Endodermal cell (in vitro differentiated cells): Measurements from ENCODE around the gene TRAPPC1. TPM values are rescaled to one million over a fixed set of nuclear protein-coding genes. Genes with fewer than 3 reads are reported as not detected.

Source experiments
- DNase-seq: peaks from one replicate; pipeline ENCODE4 v3.0.0-alpha.2; 2017
- H3K27ac ChIP-seq: 2 replicates; pipeline ENCODE4 v1.5.1; 2013; ENCODE audit warnings: mild to moderate bottlenecking, low read depth, low read length, moderate library complexity
- H3K27me3 ChIP-seq: 2 replicates; pipeline ENCODE4 v1.6.1; 2013; ENCODE audit warnings: mild to moderate bottlenecking, low read length, moderate library complexity; ENCODE audit not compliant: insufficient read depth, control insufficient read depth, poor library complexity, severe bottlenecking
- H3K36me3 ChIP-seq: 2 replicates; pipeline ENCODE4 v1.7.0; 2013; ENCODE audit warnings: mild to moderate bottlenecking, low read length, moderate library complexity; ENCODE audit not compliant: control insufficient read depth, insufficient read depth
- H3K4me1 ChIP-seq: one replicate; pipeline ENCODE4 v1.7.0; 2013; ENCODE audit warnings: low read length; ENCODE audit not compliant: control insufficient read depth, insufficient read depth
- H3K4me3 ChIP-seq: 2 replicates; pipeline ENCODE4 v1.5.1; 2013; ENCODE audit warnings: mild to moderate bottlenecking, low read length, moderate library complexity
- H3K9ac ChIP-seq: 2 replicates; pipeline ENCODE4 v1.6.1; 2013; ENCODE audit warnings: mild to moderate bottlenecking, low read length, moderate library complexity; ENCODE audit not compliant: poor library complexity, severe bottlenecking; ENCODE audit errors: extremely low read depth
- H3K9me3 ChIP-seq: 2 replicates; pipeline ENCODE4 v1.6.1; 2013; ENCODE audit warnings: mild to moderate bottlenecking, low read length, moderate library complexity; ENCODE audit not compliant: control insufficient read depth
- H3K27ac Mint-ChIP-seq: 2 replicates; pipeline ENCODE4 v1.8.0; 2020; ENCODE audit warnings: mixed read lengths
- H3K27me3 Mint-ChIP-seq: 2 replicates; pipeline ENCODE4 v1.8.0; 2021; ENCODE audit warnings: mild to moderate bottlenecking, mixed read lengths; ENCODE audit not compliant: insufficient read depth
- H3K36me3 Mint-ChIP-seq: 2 replicates; pipeline ENCODE4 v1.8.0; 2020; ENCODE audit warnings: low read depth, mixed read lengths
- H3K4me1 Mint-ChIP-seq: 2 replicates; pipeline ENCODE4 v1.8.0; 2020; ENCODE audit warnings: mixed read lengths
- H3K4me3 Mint-ChIP-seq: 2 replicates; pipeline ENCODE4 v1.8.0; 2020; ENCODE audit warnings: mild to moderate bottlenecking, moderate library complexity, mixed read lengths
- H3K9me3 Mint-ChIP-seq: 2 replicates; pipeline ENCODE4 v1.8.0; 2020; ENCODE audit warnings: mild to moderate bottlenecking, mixed read lengths
- WGBS, 2 experiments: methylation state at CpG; one replicate each; pipeline versions ENCODE4 v1.1.5 to v1.1.7; 2013; ENCODE audit warnings: missing lambda C conversion rate in 2 of 2, mixed read lengths in 1 of 2; ENCODE audit not compliant: insufficient coverage in 1 of 2, insufficient read length in 1 of 2; 5-methylcytosine and 5-hydroxymethylcytosine counted together
- total RNA-seq, 2 donors: library from RNA; stranded (reverse); fragmentation: NEBNext Ultra II Directional in 1 of 2; extraction: Animal tissue kit (Norgen Biotek cat#: 25700) in 1 of 2; gene quantifications; 2 replicates in 1 of 2; 3 replicates in 1 of 2; pipeline ENCODE4 v1.2.1, GENCODE V29; 2021
- TF ChIP-seq, protein P1 (sequence below): fragments of 200-600 bp; sonication (generic); conservative IDR thresholded peaks from 2 replicates; pipeline ENCODE4 v1.5.0; 2021; ENCODE audit warnings: antibody characterized with exemption, mild to moderate bottlenecking

The TRAPPC1 gene
- total RNA-seq, 2 donors from 2014 or later, result 150 to 170 TPM

DNA sequence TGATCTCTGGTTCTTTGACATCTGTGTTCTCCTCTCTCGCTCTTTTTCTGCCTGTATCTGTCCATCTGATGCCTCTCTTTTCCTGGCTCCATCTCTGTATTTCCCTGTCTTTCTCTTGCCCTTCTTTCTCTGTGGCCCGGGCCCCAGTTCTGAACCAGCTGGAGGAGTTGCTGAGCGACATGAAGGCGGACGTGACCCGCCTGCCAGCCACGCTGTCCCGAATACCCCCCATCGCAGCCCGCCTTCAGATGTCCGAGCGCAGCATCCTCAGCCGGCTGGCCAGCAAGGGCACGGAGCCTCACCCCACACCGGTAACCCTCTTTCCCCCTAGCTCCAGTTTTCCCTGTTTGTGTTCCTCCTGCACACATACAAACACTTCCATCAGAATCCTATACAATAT, 21.5 kb downstream of the TRAPPC1 start:
- Histone ChIP-seq H3K36me3 (peaks cover 46% of the 10 kb centered on the region), H3K27me3 (no peaks in the 10 kb centered on the region), H3K4me1 (no peaks in the 10 kb centered on the region), H3K9ac (no peak overlapping the region), H3K27ac (no peak overlapping the region), H3K4me3 (no peak overlapping the region), H3K9me3 (no peaks in the 10 kb centered on the region)
- Mint-ChIP-seq H3K4me3 (no peak overlapping the region), H3K36me3 (peaks cover 46% of the 10 kb centered on the region), H3K9me3 (no peaks in the 10 kb centered on the region), H3K4me1 (peaks cover 3% of the 10 kb centered on the region), H3K27me3 (peaks cover 12% of the 10 kb centered on the region), H3K27ac (no peak overlapping the region)
- DNase-seq, result no peak
- 98 to 99% methylated on average over 14 to 15 of the region's 15 CpGs for WGBS, 2 experiments
- TF ChIP-seq, protein P1, sequence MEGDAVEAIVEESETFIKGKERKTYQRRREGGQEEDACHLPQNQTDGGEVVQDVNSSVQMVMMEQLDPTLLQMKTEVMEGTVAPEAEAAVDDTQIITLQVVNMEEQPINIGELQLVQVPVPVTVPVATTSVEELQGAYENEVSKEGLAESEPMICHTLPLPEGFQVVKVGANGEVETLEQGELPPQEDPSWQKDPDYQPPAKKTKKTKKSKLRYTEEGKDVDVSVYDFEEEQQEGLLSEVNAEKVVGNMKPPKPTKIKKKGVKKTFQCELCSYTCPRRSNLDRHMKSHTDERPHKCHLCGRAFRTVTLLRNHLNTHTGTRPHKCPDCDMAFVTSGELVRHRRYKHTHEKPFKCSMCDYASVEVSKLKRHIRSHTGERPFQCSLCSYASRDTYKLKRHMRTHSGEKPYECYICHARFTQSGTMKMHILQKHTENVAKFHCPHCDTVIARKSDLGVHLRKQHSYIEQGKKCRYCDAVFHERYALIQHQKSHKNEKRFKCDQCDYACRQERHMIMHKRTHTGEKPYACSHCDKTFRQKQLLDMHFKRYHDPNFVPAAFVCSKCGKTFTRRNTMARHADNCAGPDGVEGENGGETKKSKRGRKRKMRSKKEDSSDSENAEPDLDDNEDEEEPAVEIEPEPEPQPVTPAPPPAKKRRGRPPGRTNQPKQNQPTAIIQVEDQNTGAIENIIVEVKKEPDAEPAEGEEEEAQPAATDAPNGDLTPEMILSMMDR, result no peak

DNA sequence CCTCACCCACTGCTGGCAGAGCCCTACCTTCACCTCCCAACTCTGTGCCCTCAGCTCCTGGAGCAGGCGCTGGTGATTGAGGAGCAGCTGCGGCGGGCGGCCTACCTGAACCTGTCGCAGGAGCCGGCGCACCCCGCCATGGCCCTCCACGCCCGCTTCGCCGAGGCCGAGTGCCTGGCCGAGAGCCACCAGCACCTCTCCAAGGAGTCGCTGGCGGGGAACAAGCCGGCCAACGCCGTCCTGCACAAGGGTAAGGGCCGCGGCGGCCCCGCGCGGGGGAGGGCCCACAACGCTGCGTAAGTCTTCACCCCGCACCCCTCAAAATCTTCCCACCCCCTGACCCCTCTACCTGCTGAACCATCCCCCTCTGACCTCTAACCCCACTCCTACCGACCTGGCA, 22.7 kb downstream of the TRAPPC1 start:
- WGBS, 2 experiments, result 97% methylated on average over 7 to 29 of the region's 29 CpGs
- no peak overlapping the region for H3K27ac Mint-ChIP-seq
- DNase-seq, result no peak
- H3K36me3 Mint-ChIP-seq, result peaks cover 58% of the 10 kb centered on the region
- Histone ChIP-seq H3K27me3 (no peaks in the 10 kb centered on the region), H3K4me1 (no peaks in the 10 kb centered on the region), H3K36me3 (peaks cover 58% of the 10 kb centered on the region), H3K27ac (no peak overlapping the region), H3K4me3 (no peak overlapping the region), H3K9me3 (no peaks in the 10 kb centered on the region), H3K9ac (no peak overlapping the region)
- peaks cover 6% of the 10 kb centered on the region for H3K4me1 Mint-ChIP-seq
- H3K4me3 Mint-ChIP-seq, result no peak overlapping the region
- no peaks in the 10 kb centered on the region for H3K9me3 Mint-ChIP-seq
- peaks cover 1% of the 10 kb centered on the region for H3K27me3 Mint-ChIP-seq
- TF ChIP-seq, protein P1, result no peak

DNA sequence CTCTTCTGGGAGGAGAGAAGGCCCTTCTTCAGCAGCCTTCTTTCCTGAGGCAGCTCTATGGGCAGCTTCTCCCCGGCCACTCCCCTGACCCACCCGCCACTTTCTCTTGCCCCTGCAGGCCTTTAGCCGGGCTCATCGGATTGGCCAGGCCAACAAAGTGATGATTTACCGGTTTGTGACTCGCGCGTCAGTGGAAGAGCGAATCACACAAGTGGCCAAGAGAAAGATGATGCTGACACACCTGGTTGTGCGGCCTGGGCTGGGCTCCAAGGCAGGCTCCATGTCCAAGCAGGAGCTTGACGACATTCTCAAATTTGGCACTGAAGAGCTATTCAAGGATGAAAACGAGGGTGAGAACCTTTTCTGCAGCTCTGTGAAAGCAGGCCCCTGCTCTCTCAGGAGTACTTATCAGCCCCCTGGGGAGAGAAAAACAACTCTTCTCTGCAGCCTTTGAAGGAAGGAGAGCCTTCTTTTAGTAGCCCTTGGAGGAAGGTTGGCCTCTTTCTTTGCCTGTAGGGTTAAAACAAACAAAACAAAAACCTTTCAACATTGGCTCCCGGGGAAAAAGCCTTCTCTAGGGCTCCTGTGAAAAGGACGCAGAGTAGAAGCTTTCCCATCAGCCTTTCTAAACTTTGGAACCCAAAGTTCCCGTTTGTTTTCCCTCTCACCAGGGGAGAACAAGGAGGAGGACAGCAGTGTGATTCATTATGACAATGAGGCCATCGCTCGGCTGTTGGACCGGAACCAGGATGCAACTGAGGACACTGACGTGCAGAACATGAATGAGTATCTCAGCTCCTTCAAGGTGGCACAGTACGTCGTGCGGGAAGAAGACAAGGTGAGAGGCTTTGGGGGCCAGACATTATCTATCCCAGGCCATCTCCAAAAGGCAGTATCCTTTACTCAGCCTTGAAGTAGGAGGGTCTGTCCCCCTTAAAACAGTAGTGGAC, 28.3 kb downstream of the TRAPPC1 start:
- Mint-ChIP-seq H3K9me3 (no peaks in the 10 kb centered on the region), H3K36me3 (peaks cover 81% of the 10 kb centered on the region), H3K4me3 (peak overlapping the region; percentile 17), H3K27me3 (no peaks in the 10 kb centered on the region), H3K27ac (peak overlapping the region; percentile 86), H3K4me1 (peaks cover 26% of the 10 kb centered on the region)
- Histone ChIP-seq H3K36me3 (peaks cover 79% of the 10 kb centered on the region), H3K27ac (no peak overlapping the region), H3K9ac (no peak overlapping the region), H3K27me3 (no peaks in the 10 kb centered on the region), H3K9me3 (no peaks in the 10 kb centered on the region), H3K4me3 (peak overlapping the region; percentile 45), H3K4me1 (peaks cover 7% of the 10 kb centered on the region)
- 66 to 73% methylated on average over 17 to 22 of the region's 22 CpGs for WGBS, 2 experiments
- DNase-seq, result peak; percentile 83
- TF ChIP-seq, protein P1, result no peak
